ENCODE results near the gene MYBPHL.
A peak's percentile ranks its signal among the peaks of the same experiment; 100 is the strongest.

Gene MYBPHL

GRCh38 chr1:109306832-109307273 is at the start of gene MYBPHL:
MYBPHL (minus strand) TSS chr1:109307011; CDS start chr1:109306991, 20 bp downstream.
- DNase-seq (ENCODE audit: low spot score), result peak; percentile 63

GRCh38 chr1:109356505-109356904 is 49.7 kb upstream of the MYBPHL start:
- no peak for DNase-seq (ENCODE audit: low spot score)

GRCh38 chr1:109354929-109355328 is 48.1 kb upstream of the MYBPHL start:
- DNase-seq (ENCODE audit: low spot score), result no peak

- no peak for DNase-seq (ENCODE audit: low spot score)
These were observed 44.6 kb upstream of the MYBPHL start for GRCh38 chr1:109351457-109351856.

GRCh38 chr1:109350655-109351054 is 43.8 kb upstream of the MYBPHL start:
- no peak for DNase-seq (ENCODE audit: low spot score)

GRCh38 chr1:109350182-109350581 is 43.4 kb upstream of the MYBPHL start:
- no peak for DNase-seq (ENCODE audit: low spot score)

- DNase-seq (ENCODE audit: low spot score), result no peak
These were observed 40.7 kb upstream of the MYBPHL start for GRCh38 chr1:109347511-109347910.

- DNase-seq (ENCODE audit: low spot score), result no peak
These were observed 35.4 kb upstream of the MYBPHL start for GRCh38 chr1:109341944-109342930.

- DNase-seq (ENCODE audit: low spot score), result no peak
These were observed 31.8 kb upstream of the MYBPHL start for GRCh38 chr1:109338608-109339007.

- no peak for DNase-seq (ENCODE audit: low spot score)
These were observed 31.3 kb upstream of the MYBPHL start for GRCh38 chr1:109338091-109338490.

- DNase-seq (ENCODE audit: low spot score), result no peak
These were observed 28.3 kb upstream of the MYBPHL start for GRCh38 chr1:109335091-109335490.

- no peak for DNase-seq (ENCODE audit: low spot score)
These were observed 24.3 kb upstream of the MYBPHL start for GRCh38 chr1:109331113-109331512.

GRCh38 chr1:109327285-109327684 is 20.5 kb upstream of the MYBPHL start:
- DNase-seq (ENCODE audit: low spot score), result no peak

- DNase-seq (ENCODE audit: low spot score), result peak; percentile 3
These were observed 16.2 kb upstream of the MYBPHL start for GRCh38 chr1:109322974-109323373.

- DNase-seq (ENCODE audit: low spot score), result peak; percentile 46
These were observed 12.3 kb upstream of the MYBPHL start for GRCh38 chr1:109319114-109319513.

GRCh38 chr1:109316506-109316905 is 9.7 kb upstream of the MYBPHL start:
- peak; percentile 1 for DNase-seq (ENCODE audit: low spot score)

- peak; percentile 34 for DNase-seq (ENCODE audit: low spot score)
These were observed 8.5 kb upstream of the MYBPHL start for GRCh38 chr1:109315288-109315687.

GRCh38 chr1:109314795-109315194 is 8.0 kb upstream of the MYBPHL start:
- no peak for DNase-seq (ENCODE audit: low spot score)

GRCh38 chr1:109312978-109313775 is 6.4 kb upstream of the MYBPHL start:
- DNase-seq (ENCODE audit: low spot score), result peak; percentile 49

GRCh38 chr1:109312246-109312645 is 5.4 kb upstream of the MYBPHL start:
- no peak for DNase-seq (ENCODE audit: low spot score)

GRCh38 chr1:109309347-109309746 is 2.5 kb upstream of the MYBPHL start:
- DNase-seq (ENCODE audit: low spot score), result no peak

GRCh38 chr1:109307274-109308021 is 637 bp upstream of the MYBPHL start:
- DNase-seq (ENCODE audit: low spot score), result peak; percentile 61

All from left forelimb (tissue), 1 donor.